ENCODE results near the gene FN1. TPM values are rescaled to one million over a fixed set of nuclear protein-coding genes. Genes with fewer than 3 reads are reported as not detected.

Gene FN1
- total and polyA plus RNA-seq, 12 donors, result 44.6 to 322 (median 110) TPM

GRCh38 chr2:215451012-215451756, 15.3 kb upstream of the FN1 start:
- Histone ChIP-seq H3K27ac (no peak overlapping the region), H3K4me1 (replicated peaks in 1 of 2) (no peaks in the 10 kb centered on the region), H3K36me3 (replicated peaks in 1 of 2) (no peaks in the 10 kb centered on the region), H3K27me3 (no peaks in the 10 kb centered on the region), H3K9me3 (replicated peaks in 1 of 3) (no peaks in the 10 kb centered on the region), H3K4me3 (no peak overlapping the region)
- 72 to 78% (median 75%) methylated on average over 6 of the region's 6 CpGs for WGBS, 4 donors
- intact Hi-C loops (cut with DNase I), result loop anchor here (5.0 to 10.0 kb wide), 2 partner anchors 464 to 466 kb away; no protein-coding TSS in a partner anchor
- no peak for DNase-seq
- TF ChIP-seq CTCF (IDR thresholded peaks at IDR 0.05) (no peak), POLR2A (IDR thresholded peaks at IDR 0.05) (no peak)

GRCh38 chr2:215450188-215451011, 14.5 kb upstream of the FN1 start:
- no peaks in the 10 kb centered on the region for H3K27me3 ChIP-seq
- H3K9me3 ChIP-seq (replicated peaks in 1 of 3), result no peaks in the 10 kb centered on the region
- H3K36me3 ChIP-seq (replicated peaks in 1 of 2), result no peaks in the 10 kb centered on the region
- no peak overlapping the region for H3K27ac ChIP-seq
- TF ChIP-seq POLR2A (IDR thresholded peaks at IDR 0.05), result no peak
- WGBS, 4 donors, result 91 to 98% (median 93%) methylated on average over 4 of the region's 4 CpGs
- no peak for DNase-seq
- intact Hi-C loops (cut with DNase I), result loop anchor here (5.0 to 10.0 kb wide), 2 partner anchors 464 to 467 kb away; no protein-coding TSS in a partner anchor
- H3K4me1 ChIP-seq (replicated peaks in 1 of 2), result no peaks in the 10 kb centered on the region
- H3K4me3 ChIP-seq, result no peak overlapping the region

GRCh38 chr2:215447673-215448081, 11.8 kb upstream of the FN1 start:
- DNase-seq, result no peak
- Histone ChIP-seq H3K4me1 (replicated peaks in 1 of 2) (no peaks in the 10 kb centered on the region), H3K4me3 (no peak overlapping the region), H3K36me3 (replicated peaks in 1 of 2) (no peaks in the 10 kb centered on the region), H3K27me3 (no peaks in the 10 kb centered on the region), H3K27ac (no peak overlapping the region), H3K9me3 (replicated peaks in 1 of 3) (no peaks in the 10 kb centered on the region)
- intact Hi-C loops (cut with DNase I), result no loop called here
- TF ChIP-seq POLR2A (IDR thresholded peaks at IDR 0.05) (no peak), CTCF (IDR thresholded peaks at IDR 0.05) (no peak)
- WGBS, 4 donors, result 78 to 97% (median 82%) methylated on average over 3 of the region's 3 CpGs

DNA sequence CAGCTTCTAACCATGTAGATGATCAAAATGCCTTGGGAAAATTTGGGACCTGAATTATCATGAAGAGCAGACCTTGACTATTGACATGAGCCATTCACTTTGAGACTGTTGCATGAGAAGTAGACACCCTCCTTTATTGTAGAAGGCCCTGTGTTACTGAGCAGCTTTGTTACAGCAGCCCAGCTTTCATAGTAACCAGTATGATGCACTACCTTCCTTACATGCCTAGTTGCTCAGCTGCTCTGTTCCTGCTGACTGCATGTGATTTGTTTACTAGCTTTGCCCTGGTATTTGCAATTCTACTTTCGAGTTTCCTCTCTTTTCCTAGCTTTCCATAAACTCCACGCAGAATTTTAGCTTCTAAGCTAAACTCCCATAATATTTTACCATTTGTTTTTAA, 11.2 kb upstream of the FN1 start:
- H3K36me3 ChIP-seq (replicated peaks in 1 of 2), result no peaks in the 10 kb centered on the region
- no peaks in the 10 kb centered on the region for H3K9me3 ChIP-seq (replicated peaks in 1 of 3)
- H3K4me3 ChIP-seq, result no peak overlapping the region
- intact Hi-C loops (cut with DNase I), result no loop called here
- TF ChIP-seq CTCF (IDR thresholded peaks at IDR 0.05), result no peak
- no peak for TF ChIP-seq POLR2A (IDR thresholded peaks at IDR 0.05)
- H3K4me1 ChIP-seq (replicated peaks in 1 of 2), result no peaks in the 10 kb centered on the region
- WGBS, 4 donors, result 73 to 79% (median 76%) methylated on average over 2 of the region's 2 CpGs
- no peak for DNase-seq
- H3K27ac ChIP-seq, result no peak overlapping the region
- H3K27me3 ChIP-seq, result no peaks in the 10 kb centered on the region
